HUDEP-2 (cell line): Measurements from ENCODE around the gene GIN1.

Source experiments
- DNase-seq, 76 experiments: peaks; one replicate each; lab custom pipeline; 2025; ENCODE audit not compliant: unreplicated experiment in 76 of 76; lab: John Stamatoyannopoulos, UW

GIN1 gene

GRCh38 chr5:103041071-103041676 is 78.8 kb downstream of the GIN1 start:
- peak in 34 of 76 experiments; percentile 9 to 78 (median 48) for DNase-seq

GRCh38 chr5:103037673-103038455 is 82.1 kb downstream of the GIN1 start:
- no peak for DNase-seq

- no peak for DNase-seq
Measured at GRCh38 chr5:103036601-103037000, 83.3 kb downstream of the GIN1 start.
